Measurements from ENCODE around the gene ZNF76.
A peak's percentile ranks its signal among the peaks of the same experiment; 100 is the strongest.

Gene ZNF76

DNA sequence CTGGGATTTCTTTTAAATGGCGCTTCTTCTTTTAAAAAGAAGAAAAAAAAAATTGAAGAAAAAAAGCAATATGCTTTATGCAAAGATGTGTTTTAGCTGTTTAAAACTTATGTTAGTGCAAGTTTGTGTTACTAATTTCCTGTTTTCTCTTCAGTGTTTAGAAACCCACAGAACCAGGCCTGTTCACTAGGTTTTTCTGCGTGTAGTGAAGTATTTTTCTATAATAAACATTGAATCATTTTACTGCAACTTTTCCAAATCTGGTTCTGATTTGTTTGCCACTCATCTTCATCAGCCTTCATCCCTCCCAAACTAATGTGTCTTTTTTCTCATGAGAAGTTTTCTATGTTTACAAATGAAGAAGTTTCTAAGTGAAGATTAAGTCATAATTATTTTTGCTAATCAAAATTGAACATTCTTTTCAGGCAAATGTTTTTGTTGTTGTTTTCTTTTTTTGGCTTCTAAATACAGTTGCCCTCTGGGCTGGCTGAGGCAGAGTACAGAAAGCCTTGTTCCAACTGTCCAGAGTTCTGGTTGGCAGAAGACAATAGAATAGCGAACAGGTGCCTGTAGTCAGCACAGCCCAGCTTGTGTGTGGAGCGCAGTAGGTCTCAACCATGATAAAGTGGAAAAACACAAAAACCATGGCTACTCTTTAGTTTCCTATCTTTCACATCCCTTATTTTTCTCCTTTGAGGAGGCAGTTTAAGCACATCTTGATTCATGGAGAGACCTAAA is 14.5 kb downstream of the ZNF76 start:
- DNase-seq: no peak

DNA sequence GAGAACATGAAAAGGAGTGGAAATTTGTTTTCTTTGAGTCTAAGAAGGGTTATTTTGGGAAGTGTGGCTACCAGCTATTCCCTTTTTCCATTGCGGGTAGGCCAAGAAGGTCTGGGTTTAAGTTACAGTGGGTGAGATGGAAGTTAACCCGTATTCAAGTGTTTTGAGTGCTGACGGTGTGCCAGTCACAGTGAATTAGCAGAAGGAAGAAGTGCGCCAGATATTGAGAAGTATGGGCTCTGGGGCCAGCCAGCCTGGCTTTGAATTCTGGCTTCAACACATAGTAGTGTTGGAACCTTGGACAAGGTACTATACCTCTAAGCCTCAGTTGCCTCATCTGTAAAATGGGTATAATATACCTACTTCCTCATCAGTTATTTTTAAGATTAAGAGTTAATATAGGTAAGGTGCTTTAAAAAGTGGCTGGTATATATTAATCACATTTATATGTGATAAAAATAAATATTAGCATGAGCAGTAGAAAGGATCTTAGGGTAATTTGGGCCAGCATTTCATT is 16.3 kb downstream of the ZNF76 start:
- DNase-seq: no peak

DNA sequence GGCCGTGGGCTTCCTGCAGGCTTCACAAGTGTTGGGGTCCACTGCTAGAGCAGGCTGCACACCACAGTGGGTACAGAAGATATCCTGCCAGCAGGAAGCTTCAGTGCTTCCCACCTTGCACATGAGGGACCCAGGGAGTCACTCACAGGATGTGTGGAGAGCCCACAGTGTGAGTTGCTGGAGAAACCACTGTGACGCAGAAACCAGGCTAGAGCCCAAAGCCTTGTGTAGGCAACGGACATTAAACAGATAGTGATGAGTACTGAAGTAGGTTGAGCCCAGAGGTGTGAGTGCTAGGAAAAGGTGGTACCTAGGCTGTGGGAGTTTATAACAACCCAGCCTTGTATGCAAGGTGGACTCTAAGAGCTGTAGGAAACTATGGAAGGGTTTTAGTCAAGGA is 19.2 kb downstream of the ZNF76 start:
- no peak for DNase-seq

DNA sequence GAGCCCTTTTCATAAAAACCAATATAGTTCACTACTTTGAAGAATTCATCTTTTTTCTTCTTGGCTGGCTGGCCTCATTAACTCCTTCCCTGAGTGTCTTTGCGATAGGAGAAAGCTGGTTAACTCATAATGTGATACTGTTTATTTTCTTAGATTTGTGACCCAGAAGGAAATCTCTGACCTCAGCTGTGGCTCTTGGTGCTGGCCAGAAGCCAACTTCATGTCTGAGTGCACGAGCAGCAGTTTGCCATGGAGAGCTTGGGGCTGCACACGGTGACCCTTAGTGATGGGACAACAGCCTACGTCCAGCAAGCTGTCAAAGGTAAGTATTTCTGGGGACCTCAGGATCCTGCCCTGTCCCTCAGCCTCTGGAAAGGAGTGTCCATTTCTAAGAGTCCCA is 21.4 kb downstream of the ZNF76 start:
- DNase-seq: no peak

DNA sequence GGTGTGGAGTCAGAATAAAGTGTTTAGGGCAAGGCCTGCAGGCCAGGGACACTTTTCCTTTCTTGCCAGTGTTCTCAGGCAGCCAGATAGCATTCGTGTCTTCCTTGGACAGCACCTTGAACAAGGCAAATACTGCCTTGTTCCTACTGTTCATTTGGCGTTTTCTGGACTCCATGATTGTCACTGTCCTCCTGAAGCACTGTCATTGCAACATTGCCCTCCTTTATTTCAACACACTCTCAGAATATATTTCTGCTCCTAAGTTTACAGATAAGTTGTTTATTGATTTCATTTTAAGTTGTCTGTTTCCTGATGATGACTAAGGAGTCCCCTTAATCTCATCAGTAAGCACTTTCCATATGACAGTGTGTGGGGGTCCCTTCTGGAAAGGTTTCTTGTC is 22.9 kb downstream of the ZNF76 start:
- no peak for DNase-seq

DNA sequence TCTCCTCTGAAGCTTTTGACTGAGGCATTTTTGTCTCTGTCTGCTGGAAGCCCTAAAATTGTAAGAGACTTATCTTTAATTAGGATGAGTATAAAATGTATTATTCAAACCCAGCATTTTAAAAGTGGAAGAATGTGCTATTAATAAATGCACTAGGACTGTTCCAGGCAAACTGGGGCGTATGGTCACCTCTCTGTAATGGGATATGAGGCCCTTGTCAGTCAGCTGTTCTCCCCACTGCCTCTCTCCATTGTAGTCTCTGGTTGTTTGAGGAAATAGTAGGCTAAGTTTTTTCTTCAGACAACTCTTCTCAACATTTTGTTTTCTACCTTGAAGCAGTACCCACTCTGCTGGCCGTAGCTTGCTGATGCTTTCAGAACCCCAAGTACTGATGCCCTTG is 23.8 kb downstream of the ZNF76 start:
- DNase-seq: no peak

GRCh38 chr6:35287671-35288396 is 28.3 kb downstream of the ZNF76 start:
- DNase-seq: no peak

DNA sequence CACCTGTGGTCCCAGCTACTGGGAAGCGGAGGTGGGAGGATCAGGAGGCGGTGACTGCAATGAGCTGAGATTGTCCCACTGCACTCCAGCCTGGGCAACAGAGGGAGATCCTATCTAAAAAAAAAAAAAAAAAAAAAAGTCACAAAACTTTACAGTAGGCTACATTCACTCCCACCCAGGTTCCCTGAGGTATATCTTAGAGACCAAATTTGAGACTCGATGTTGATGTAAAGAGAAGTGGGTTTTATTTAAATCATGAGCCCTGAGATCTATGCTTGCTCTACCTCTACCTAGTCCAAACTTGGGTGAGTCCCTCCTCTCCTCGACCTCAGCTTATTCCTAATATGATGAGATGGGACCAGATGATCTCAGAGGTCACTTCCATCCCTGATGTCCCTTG is 29.3 kb downstream of the ZNF76 start:
- DNase-seq: no peak

DNA sequence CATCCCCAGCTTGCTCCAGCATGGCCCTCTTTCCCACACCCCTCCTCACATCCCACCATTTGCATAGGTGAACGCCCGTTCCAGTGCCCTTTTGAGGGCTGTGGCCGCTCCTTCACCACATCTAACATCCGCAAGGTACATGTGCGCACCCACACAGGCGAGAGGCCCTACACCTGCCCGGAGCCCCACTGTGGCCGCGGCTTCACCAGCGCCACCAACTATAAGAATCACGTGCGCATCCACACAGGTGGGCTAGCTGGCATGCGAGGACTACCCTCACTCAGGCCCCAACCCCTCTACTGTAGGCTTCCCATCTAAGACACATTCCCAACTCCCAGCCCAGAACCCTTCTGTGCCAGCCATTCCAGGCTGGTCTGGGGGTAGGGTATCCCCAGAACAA is 32.0 kb downstream of the ZNF76 start:
- no peak for DNase-seq

GRCh38 chr6:35292494-35292893 is 33.0 kb downstream of the ZNF76 start:
- DNase-seq: no peak

GRCh38 chr6:35293681-35294080 is 34.1 kb downstream of the ZNF76 start:
- DNase-seq: no peak

GRCh38 chr6:35294308-35294945 is 34.9 kb downstream of the ZNF76 start:
- DNase-seq: peak; percentile 40

GRCh38 chr6:35295036-35295435 is 35.5 kb downstream of the ZNF76 start:
- no peak for DNase-seq

- no peak for DNase-seq
Observed at GRCh38 chr6:35295521-35296315, 36.2 kb downstream of the ZNF76 start.

GRCh38 chr6:35296931-35297600 is 37.5 kb downstream of the ZNF76 start:
- peak; percentile 45 for DNase-seq

DNA sequence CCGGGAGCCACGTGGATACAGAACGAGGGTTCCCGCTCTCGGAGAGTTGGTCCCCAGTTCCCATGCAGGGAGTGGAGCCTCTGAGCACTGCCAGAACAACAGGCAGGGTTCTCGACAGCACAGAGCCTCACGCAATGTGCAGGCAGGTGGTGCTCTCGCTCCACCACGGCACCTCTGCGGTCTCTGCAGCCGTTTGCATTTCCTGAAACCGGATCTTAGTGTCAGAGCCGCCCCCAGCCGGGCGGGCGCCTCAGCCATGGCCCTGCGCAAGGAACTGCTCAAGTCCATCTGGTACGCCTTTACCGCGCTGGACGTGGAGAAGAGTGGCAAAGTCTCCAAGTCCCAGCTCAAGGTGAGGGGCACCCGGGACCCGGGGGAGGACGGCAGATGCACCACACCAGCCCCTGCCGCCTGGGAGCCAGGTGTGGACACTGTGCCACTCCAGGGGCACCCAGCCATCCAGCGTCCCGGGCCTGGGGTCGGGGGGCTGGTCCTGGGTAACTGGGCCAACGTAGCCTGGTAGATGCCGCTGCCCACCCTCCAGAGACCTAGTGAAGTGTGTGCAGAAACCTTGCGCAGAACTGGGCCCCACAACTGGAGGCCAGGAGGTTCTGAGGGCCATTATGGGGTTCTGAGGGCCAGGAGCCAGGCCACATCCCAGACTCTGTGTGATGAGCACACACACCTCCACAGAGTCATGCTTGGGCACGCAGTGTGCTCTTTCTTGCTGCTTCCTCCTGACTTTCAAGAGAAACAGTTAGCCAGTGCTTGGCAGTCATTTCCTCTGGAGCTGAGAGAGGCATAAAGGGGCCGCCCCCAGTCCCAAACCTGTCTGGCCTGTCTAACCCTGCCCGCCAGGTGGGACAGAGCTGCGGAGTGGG is 38.3 kb downstream of the ZNF76 start, which contains the start of gene DEF6:
DEF6 (plus strand) TSS at position 218 of the 881 bp plus-strand sequence; CDS start at position 257, 39 bp downstream.
- DNase-seq: peak; percentile 75

GRCh38 chr6:35298625-35299140 is 39.1 kb downstream of the ZNF76 start:
- DNase-seq: no peak

- DNase-seq: peak; percentile 74
Observed at GRCh38 chr6:35299674-35300073, 40.1 kb downstream of the ZNF76 start.

- DNase-seq: no peak
Observed at GRCh38 chr6:35300848-35301247, 41.3 kb downstream of the ZNF76 start.

- peak; percentile 87 for DNase-seq
Observed at GRCh38 chr6:35302604-35303241, 43.2 kb downstream of the ZNF76 start.
